ENCODE data around the gene ITPRID1.

- TF ChIP-seq, protein P1, sequence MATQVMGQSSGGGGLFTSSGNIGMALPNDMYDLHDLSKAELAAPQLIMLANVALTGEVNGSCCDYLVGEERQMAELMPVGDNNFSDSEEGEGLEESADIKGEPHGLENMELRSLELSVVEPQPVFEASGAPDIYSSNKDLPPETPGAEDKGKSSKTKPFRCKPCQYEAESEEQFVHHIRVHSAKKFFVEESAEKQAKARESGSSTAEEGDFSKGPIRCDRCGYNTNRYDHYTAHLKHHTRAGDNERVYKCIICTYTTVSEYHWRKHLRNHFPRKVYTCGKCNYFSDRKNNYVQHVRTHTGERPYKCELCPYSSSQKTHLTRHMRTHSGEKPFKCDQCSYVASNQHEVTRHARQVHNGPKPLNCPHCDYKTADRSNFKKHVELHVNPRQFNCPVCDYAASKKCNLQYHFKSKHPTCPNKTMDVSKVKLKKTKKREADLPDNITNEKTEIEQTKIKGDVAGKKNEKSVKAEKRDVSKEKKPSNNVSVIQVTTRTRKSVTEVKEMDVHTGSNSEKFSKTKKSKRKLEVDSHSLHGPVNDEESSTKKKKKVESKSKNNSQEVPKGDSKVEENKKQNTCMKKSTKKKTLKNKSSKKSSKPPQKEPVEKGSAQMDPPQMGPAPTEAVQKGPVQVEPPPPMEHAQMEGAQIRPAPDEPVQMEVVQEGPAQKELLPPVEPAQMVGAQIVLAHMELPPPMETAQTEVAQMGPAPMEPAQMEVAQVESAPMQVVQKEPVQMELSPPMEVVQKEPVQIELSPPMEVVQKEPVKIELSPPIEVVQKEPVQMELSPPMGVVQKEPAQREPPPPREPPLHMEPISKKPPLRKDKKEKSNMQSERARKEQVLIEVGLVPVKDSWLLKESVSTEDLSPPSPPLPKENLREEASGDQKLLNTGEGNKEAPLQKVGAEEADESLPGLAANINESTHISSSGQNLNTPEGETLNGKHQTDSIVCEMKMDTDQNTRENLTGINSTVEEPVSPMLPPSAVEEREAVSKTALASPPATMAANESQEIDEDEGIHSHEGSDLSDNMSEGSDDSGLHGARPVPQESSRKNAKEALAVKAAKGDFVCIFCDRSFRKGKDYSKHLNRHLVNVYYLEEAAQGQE (IDR thresholded peaks at IDR 0.05; ENCODE audit: low read depth): no peak
- TF ChIP-seq EGR1 (IDR thresholded peaks at IDR 0.05) (no peak), TEAD4 (IDR thresholded peaks at IDR 0.05) (no peak), EP300 (IDR thresholded peaks at IDR 0.05; ENCODE audit: borderline replicate concordance) (no peak), FOXM1 (IDR thresholded peaks at IDR 0.05; ENCODE audit: borderline replicate concordance, low read depth) (no peak), ZBTB7A (IDR thresholded peaks at IDR 0.05; ENCODE audit: low read depth) (no peak), YY1 (IDR thresholded peaks at IDR 0.05; ENCODE audit: low read depth) (no peak), NFIC (IDR thresholded peaks at IDR 0.05) (no peak)
- TF ChIP-seq, protein P2, sequence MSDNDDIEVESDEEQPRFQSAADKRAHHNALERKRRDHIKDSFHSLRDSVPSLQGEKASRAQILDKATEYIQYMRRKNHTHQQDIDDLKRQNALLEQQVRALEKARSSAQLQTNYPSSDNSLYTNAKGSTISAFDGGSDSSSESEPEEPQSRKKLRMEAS (IDR thresholded peaks at IDR 0.05): no peak
These were observed 48.6 kb upstream of the ITPRID1 start for GRCh38 chr7:31465285-31465684.
